Neutrophil (primary cell): Measurements from ENCODE around the gene KIAA1671.

Source experiments
- H3K27ac ChIP-seq: fragments of 200-600 bp; sonication (generic); 2 replicates; pipeline ENCODE4 v1.5.1; 2016; ENCODE audit warnings: mild to moderate bottlenecking, moderate library complexity
- H3K27me3 ChIP-seq: fragments of 200-600 bp; sonication (generic); 2 replicates; pipeline ENCODE4 v1.6.0; 2016; ENCODE audit warnings: mild to moderate bottlenecking
- H3K36me3 ChIP-seq: fragments of 200-600 bp; sonication (generic); 2 replicates; pipeline ENCODE4 v1.5.1; 2017
- H3K4me1 ChIP-seq, 2 experiments: fragments of 200-600 bp in 1 of 2; sonication (generic) in 1 of 2; 1 replicate in 1 of 2; 2 replicates in 1 of 2; pipeline versions ENCODE4 v1.5.1 to v1.6.1; 2013 to 2016; ENCODE audit warnings: low read depth in 1 of 2, low read length in 1 of 2, mild to moderate bottlenecking in 1 of 2, moderate library complexity in 1 of 2; ENCODE audit not compliant: control insufficient read depth in 1 of 2, insufficient read depth in 1 of 2
- H3K4me3 ChIP-seq, 2 experiments: fragments of 200-600 bp in 1 of 2; sonication (generic) in 1 of 2; 1 replicate in 1 of 2; 2 replicates in 1 of 2; pipeline ENCODE4 v1.5.1; 2013 to 2016; ENCODE audit warnings: low read depth in 1 of 2, low read length in 1 of 2, mild to moderate bottlenecking in 1 of 2, moderate library complexity in 1 of 2
- H3K9me3 ChIP-seq: fragments of 200-600 bp; sonication (generic); 2 replicates; pipeline ENCODE4 v1.5.1; 2016
- TF ChIP-seq, protein P1 (sequence below): fragments of 200-600 bp; sonication (generic); IDR thresholded peaks from 2 replicates; pipeline ENCODE4 v1.5.1; 2016; ENCODE audit warnings: antibody characterized with exemption

KIAA1671 gene

DNA sequence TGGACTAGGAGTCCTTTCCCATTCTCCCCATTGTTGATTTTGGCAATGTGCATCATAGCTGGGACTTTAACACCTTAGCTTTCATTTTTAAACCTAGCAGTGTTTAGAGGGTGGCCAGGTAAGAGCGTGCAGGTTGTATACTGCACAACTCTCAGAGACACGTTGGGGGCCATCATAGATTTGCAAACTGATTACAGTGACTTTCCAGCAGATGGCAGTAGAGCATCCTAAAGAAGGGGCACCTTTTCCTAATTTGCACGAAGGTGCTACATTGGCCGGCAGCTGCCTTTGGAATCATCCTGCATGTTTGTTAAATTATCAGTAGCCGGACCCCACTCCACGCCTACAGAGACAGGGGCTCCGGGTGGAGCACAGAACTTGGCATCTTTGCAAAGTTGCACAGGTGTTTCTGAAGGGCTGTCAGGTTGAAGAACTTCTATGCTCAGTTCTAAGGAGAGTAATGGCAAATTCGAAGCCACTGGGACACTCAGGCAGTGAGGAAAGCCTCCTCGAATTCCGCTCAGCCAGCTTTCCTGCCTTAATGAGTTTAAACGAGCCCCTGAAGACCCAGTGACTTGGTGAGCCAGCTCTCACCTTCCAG lies 13.7 kb upstream of the KIAA1671 start:
- Histone ChIP-seq H3K27me3 (peaks cover 13% of the 10 kb centered on the region), H3K9me3 (no peaks in the 10 kb centered on the region), H3K4me1 (no peaks in the 10 kb centered on the region), H3K4me3 (no peak overlapping the region), H3K36me3 (no peaks in the 10 kb centered on the region), H3K27ac (no peak overlapping the region)
- TF ChIP-seq, protein P1, sequence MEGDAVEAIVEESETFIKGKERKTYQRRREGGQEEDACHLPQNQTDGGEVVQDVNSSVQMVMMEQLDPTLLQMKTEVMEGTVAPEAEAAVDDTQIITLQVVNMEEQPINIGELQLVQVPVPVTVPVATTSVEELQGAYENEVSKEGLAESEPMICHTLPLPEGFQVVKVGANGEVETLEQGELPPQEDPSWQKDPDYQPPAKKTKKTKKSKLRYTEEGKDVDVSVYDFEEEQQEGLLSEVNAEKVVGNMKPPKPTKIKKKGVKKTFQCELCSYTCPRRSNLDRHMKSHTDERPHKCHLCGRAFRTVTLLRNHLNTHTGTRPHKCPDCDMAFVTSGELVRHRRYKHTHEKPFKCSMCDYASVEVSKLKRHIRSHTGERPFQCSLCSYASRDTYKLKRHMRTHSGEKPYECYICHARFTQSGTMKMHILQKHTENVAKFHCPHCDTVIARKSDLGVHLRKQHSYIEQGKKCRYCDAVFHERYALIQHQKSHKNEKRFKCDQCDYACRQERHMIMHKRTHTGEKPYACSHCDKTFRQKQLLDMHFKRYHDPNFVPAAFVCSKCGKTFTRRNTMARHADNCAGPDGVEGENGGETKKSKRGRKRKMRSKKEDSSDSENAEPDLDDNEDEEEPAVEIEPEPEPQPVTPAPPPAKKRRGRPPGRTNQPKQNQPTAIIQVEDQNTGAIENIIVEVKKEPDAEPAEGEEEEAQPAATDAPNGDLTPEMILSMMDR = no peak

DNA sequence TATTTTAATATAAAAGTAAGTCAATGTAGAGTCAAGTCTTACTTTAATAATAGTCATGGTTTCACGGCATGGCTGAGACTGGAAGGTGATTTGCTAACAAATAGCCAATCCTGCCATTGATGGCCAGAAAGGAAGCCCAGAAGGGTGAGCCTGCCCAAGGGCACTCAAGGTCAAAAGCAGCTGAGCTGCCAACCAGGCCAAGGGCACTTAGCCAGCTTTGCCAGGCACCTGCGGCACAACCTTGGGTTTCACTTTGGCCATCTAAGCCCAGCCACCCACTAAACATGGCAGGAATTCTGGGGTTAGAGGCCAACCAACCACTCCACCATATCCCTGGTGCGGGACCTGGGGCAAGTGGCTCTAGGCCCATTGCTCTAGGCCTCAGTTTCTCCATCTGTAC lies 10.2 kb upstream of the KIAA1671 start:
- TF ChIP-seq, protein P1 = no peak
- no peaks in the 10 kb centered on the region for H3K4me1 ChIP-seq
- H3K9me3 ChIP-seq = no peaks in the 10 kb centered on the region
- H3K36me3 ChIP-seq = no peaks in the 10 kb centered on the region
- peaks cover 9% of the 10 kb centered on the region for H3K27me3 ChIP-seq
- H3K4me3 ChIP-seq = no peak overlapping the region
- H3K27ac ChIP-seq = no peak overlapping the region

DNA sequence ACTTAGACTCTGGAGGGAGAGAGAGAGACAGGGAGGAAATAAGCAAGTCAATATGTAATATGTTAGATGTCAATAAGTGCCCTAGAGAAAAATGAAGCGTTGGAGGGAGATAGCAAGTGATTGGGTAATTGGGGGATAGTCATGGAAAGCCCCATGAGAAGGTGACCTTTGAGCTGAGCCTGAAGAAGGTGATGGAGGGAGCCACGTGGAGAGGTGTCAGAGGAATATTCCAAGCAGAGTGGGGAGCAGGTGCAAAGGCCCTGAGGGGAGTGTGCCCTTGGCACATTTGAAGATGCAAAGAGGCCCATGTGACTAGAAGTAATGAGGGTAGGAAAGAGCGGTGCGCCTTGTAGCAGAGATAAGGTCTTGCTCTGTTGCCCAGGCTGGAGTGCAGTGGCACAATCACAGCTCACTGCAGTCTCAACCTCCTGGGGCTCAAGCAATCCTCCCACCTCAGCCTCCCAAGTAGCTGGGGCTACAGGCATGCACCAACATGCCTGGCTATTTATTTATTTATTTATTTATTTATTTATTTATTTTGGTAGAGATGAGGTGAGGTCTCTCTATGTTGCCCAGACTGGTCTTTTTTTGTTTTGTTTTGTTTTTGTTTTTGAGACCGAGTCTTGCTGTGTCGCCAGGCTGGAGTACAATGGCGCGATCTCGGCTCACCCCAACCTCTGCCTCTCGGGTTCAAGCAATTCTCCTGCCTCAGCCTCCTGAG lies 8.1 kb upstream of the KIAA1671 start:
- Histone ChIP-seq H3K4me1 (no peaks in the 10 kb centered on the region), H3K27me3 (peaks cover 11% of the 10 kb centered on the region), H3K9me3 (no peaks in the 10 kb centered on the region), H3K4me3 (no peak overlapping the region), H3K36me3 (no peaks in the 10 kb centered on the region), H3K27ac (no peak overlapping the region)
- TF ChIP-seq, protein P1 = no peak

GRCh38 chr22:24945430-24945829 lies 7.1 kb upstream of the KIAA1671 start:
- no peaks in the 10 kb centered on the region for H3K36me3 ChIP-seq
- no peaks in the 10 kb centered on the region for H3K9me3 ChIP-seq

DNA sequence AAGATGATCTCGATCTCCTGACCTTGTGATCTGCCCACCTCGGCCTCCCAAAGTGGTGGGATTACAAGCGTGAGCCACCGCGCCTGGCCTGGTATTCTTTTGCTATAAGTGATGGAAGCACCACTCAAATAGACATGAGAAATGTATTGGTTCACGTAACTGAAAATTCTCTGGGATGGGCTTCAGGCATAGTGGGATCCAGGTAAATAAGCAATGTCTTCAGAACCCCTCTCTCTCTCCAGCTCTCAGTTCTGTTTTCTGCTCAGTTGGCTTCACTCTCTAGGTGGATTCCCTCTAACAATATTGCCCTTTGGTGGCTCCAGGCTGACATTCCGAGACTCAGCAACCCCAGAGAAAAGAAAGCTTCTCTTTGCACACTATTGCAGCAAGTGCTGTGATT lies 5.1 kb upstream of the KIAA1671 start:
- H3K27me3 ChIP-seq = peaks cover 41% of the 10 kb centered on the region
- no peak overlapping the region for H3K4me3 ChIP-seq
- H3K4me1 ChIP-seq = peaks cover 5 to 7% of the 10 kb centered on the region in 2 experiments
- no peak overlapping the region for H3K27ac ChIP-seq
- no peaks in the 10 kb centered on the region for H3K36me3 ChIP-seq
- TF ChIP-seq, protein P1 = no peak
- H3K9me3 ChIP-seq = no peaks in the 10 kb centered on the region

More at GRCh38 chr22:24945430-24945829, 7.1 kb upstream of the KIAA1671 start:
- no peaks in the 10 kb centered on the region for H3K4me1 ChIP-seq
- TF ChIP-seq, protein P1 = no peak
- H3K27me3 ChIP-seq = peaks cover 22% of the 10 kb centered on the region
- H3K27ac ChIP-seq = no peak overlapping the region
- H3K4me3 ChIP-seq = no peak overlapping the region
